Peyer's patch (tissue), 4 donors: ENCODE data around the gene WDTC1.

ENCODE experiments used
- POLR2A ChIP-seq, 2 donors: fragments of 450-650 bp; IDR thresholded peaks; one replicate each; pipeline ENCODE4 v1.5.1; 2017; ENCODE audit warnings: antibody characterized with exemption in 2 of 2, mild to moderate bottlenecking in 2 of 2, moderate library complexity in 2 of 2
- TF ChIP-seq, protein P1 (sequence below), 6 experiments: fragments of 450-650 bp in 4 of 6; fragments of 200-600 bp in 2 of 6; sonication (generic) in 1 of 6; IDR thresholded peaks; one replicate each; pipeline ENCODE4 v1.5.1; 2017 to 2019; ENCODE audit warnings: antibody characterized with exemption in 6 of 6, mild to moderate bottlenecking in 3 of 6, moderate library complexity in 1 of 6

DNA sequence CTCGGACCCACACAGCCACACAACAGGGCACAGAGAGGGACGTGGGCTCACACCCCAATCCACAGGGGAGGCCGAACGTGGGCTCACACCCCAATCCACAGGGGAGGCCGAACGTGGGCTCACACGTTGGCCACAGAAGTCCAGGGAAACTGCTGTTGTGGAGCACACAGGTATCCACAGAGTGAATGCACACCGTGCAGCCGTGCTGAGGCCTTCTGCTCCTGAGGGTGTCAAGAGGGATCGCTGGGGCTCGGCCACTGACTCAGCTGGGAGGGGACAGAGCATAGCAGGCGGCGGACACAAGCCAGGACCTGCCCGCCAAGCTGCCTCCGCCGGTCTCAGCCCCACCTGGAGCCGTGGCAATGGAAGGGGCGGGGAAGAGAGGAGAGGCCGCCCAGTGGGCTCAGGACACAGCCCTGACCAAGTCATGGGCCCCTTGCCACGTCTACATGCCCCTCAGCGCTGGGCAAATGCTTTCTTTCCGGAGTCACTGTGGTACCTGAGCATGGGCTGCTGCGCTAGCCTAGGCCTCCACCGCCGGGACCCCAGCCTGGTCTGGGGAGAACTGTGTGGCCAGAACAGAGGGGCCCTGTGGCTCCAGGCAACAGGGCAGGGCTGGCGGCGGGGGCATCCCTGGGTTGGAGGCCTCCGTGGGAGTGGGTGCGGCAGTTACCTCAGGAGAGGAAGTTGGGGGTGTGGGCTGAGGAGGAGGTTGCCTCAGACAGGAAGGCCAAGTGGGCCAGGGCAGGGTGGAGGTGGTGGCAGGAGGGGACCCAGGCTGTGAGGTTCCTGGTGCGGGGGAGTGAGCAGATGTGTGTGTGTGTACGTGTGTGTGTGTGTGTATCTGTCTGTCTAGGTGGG, 108.6 kb downstream of the WDTC1 start:
- TF ChIP-seq, protein P1, sequence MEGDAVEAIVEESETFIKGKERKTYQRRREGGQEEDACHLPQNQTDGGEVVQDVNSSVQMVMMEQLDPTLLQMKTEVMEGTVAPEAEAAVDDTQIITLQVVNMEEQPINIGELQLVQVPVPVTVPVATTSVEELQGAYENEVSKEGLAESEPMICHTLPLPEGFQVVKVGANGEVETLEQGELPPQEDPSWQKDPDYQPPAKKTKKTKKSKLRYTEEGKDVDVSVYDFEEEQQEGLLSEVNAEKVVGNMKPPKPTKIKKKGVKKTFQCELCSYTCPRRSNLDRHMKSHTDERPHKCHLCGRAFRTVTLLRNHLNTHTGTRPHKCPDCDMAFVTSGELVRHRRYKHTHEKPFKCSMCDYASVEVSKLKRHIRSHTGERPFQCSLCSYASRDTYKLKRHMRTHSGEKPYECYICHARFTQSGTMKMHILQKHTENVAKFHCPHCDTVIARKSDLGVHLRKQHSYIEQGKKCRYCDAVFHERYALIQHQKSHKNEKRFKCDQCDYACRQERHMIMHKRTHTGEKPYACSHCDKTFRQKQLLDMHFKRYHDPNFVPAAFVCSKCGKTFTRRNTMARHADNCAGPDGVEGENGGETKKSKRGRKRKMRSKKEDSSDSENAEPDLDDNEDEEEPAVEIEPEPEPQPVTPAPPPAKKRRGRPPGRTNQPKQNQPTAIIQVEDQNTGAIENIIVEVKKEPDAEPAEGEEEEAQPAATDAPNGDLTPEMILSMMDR (IDR thresholded peaks at IDR 0.05), result no peak
- TF ChIP-seq POLR2A (IDR thresholded peaks at IDR 0.05), result no peak
